ENCODE measurements around the gene KDM4B. TPM values are rescaled to one million over a fixed set of nuclear protein-coding genes. Genes with fewer than 3 reads are reported as not detected.

KDM4B gene
- total RNA-seq, 1 experiment from 2014 or later, result 43.7 TPM

- WGBS (ENCODE audit: extremely low coverage, insufficient read length, low lambda C conversion rate), result no CpG with 5 or more reads among the region's 9 CpGs
- no peak overlapping the region for H3K9ac ChIP-seq (ENCODE audit: extremely low read depth, insufficient read length, low read length)
- H4K20me1 ChIP-seq (ENCODE audit: control insufficient read depth, insufficient read depth, insufficient read length), result no peaks in the 10 kb centered on the region
- no peak overlapping the region for H3K4me2 ChIP-seq (ENCODE audit: insufficient read depth, insufficient read length, low read length)
- H3K4me1 ChIP-seq (ENCODE audit: insufficient read depth, low read length), result peaks cover 2% of the 10 kb centered on the region; the same call in 1 of the 2 replicates
- Mint-ChIP-seq H3K27me3 (ENCODE audit: low read depth) (no peaks in the 10 kb centered on the region; the same call in 1 of the 2 replicates), H3K4me1 (peaks cover 40 to 73% of the 10 kb centered on the region in 2 experiments), H3K27ac (no peak overlapping the region; a peak in 1 of 7 replicates), H3K36me3 (ENCODE audit: insufficient read depth in 1 of 3, low read depth in 3 of 3) (peaks cover 0 to 11% (median 9%) of the 10 kb centered on the region in 3 experiments; a peak in 2 of 7 replicates), H3K4me3 (no peak overlapping the region), H3K9me3 (no peaks in the 10 kb centered on the region)
- no peak overlapping the region; the same call in 1 of the 2 replicates for H3K14ac ChIP-seq (ENCODE audit: insufficient read depth, low read length)
- H3K79me1 ChIP-seq (ENCODE audit: insufficient read depth, low read depth, low read length, poor library complexity, severe bottlenecking), result no peaks in the 10 kb centered on the region
- TF ChIP-seq, protein P1, sequence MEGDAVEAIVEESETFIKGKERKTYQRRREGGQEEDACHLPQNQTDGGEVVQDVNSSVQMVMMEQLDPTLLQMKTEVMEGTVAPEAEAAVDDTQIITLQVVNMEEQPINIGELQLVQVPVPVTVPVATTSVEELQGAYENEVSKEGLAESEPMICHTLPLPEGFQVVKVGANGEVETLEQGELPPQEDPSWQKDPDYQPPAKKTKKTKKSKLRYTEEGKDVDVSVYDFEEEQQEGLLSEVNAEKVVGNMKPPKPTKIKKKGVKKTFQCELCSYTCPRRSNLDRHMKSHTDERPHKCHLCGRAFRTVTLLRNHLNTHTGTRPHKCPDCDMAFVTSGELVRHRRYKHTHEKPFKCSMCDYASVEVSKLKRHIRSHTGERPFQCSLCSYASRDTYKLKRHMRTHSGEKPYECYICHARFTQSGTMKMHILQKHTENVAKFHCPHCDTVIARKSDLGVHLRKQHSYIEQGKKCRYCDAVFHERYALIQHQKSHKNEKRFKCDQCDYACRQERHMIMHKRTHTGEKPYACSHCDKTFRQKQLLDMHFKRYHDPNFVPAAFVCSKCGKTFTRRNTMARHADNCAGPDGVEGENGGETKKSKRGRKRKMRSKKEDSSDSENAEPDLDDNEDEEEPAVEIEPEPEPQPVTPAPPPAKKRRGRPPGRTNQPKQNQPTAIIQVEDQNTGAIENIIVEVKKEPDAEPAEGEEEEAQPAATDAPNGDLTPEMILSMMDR (conservative IDR thresholded peaks at IDR 0.05), result no peak
- H4K5ac ChIP-seq (ENCODE audit: insufficient read length, low read depth, low read length), result no peak overlapping the region
- H2BK20ac ChIP-seq (ENCODE audit: low read depth, low read length, poor library complexity, severe bottlenecking), result no peak overlapping the region
- DNase-seq, result no peak
- no peak overlapping the region for H3K27ac ChIP-seq (ENCODE audit: insufficient read length, low read depth, low read length)
- H2BK120ac ChIP-seq (ENCODE audit: low read depth, low read length, poor library complexity, severe bottlenecking), result no peak overlapping the region
- H3K79me2 ChIP-seq (ENCODE audit: insufficient read depth, low read length), result no peaks in the 10 kb centered on the region
- no peak overlapping the region for H3T11ph ChIP-seq (ENCODE audit: low read length)
- H4K8ac ChIP-seq (replicated peaks; ENCODE audit: insufficient read length, low read depth, low read length), result no peak overlapping the region
- no peak overlapping the region for H3K56ac ChIP-seq (ENCODE audit: insufficient read length, low read depth, low read length)
- no peaks in the 10 kb centered on the region for H3K27me3 ChIP-seq (ENCODE audit: insufficient read depth, low read length)
- H3K23me2 ChIP-seq (ENCODE audit: insufficient read length, low read depth, low read length, poor library complexity, severe bottlenecking), result no peaks in the 10 kb centered on the region
- no peak overlapping the region for H3K18ac ChIP-seq (ENCODE audit: insufficient read length, low read depth, low read length)
- no peak overlapping the region for H2AFZ ChIP-seq (ENCODE audit: low read length)
- no peak overlapping the region for H2BK5ac ChIP-seq (ENCODE audit: insufficient read length, low read length)
- H2BK15ac ChIP-seq (ENCODE audit: low read depth, low read length), result no peak overlapping the region
- no peak overlapping the region for H2BK12ac ChIP-seq (ENCODE audit: insufficient read length, low read depth, low read length)
- H3K9me3 ChIP-seq (ENCODE audit: control insufficient read depth, low read depth, low read length), result no peaks in the 10 kb centered on the region
- H4K91ac ChIP-seq (ENCODE audit: insufficient read length, low read depth, low read length), result no peak overlapping the region
- H2AK5ac ChIP-seq (ENCODE audit: insufficient read length, low read length), result no peak overlapping the region
- H3K23ac ChIP-seq (ENCODE audit: insufficient read length, low read depth, low read length), result no peak overlapping the region
- H3K4ac ChIP-seq (ENCODE audit: low read depth, low read length), result no peak overlapping the region
Observed at GRCh38 chr19:5128936-5129389, 160.1 kb downstream of the KDM4B start.
